ENCODE data around the gene XG.

DNA sequence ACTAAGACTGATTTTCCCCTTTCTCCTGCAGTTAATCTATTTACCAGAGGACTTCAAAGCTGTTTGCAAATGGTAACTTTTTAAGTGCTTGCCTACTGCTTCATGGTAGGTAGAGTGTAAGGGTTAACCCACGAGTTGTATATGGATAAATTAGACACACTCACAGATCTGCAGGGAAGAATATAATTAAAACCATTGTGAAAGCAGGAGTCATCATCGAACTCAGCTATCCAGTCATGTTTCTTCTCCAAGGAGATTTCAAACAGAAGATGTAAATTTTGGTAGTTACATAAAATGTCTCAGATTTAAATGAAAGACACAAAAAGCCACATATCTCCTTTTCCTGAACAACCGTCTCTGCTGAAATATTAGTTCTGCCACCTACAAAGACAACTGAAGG, 549 bp upstream of the XG start:
- TF ChIP-seq POLR2A (IDR thresholded peaks at IDR 0.05; ENCODE audit: low read depth, low read length) = no peak
- TF ChIP-seq TAF1 (IDR thresholded peaks at IDR 0.05; ENCODE audit: borderline replicate concordance, low read depth, low read length) = no peak
- no peak for TF ChIP-seq POLR2AphosphoS5 (IDR thresholded peaks at IDR 0.05; ENCODE audit: low read depth, low read length)
